GM03348 (cell line): ENCODE data around the gene PAGR1.
"Not testable (repeated sequence)": the region's sequence is repeated elsewhere in the genome, so short reads cannot be mapped to it uniquely, and the experiment has no call there.

Experiments
- DNase-seq: peaks from one replicate; pipeline ENCODE4 v3.0.0; 2012; ENCODE audit warnings: low spot score

Gene PAGR1

GRCh38 chr16:29864205-29864604 is 48.3 kb downstream of the PAGR1 start:
- DNase-seq, result no peak

GRCh38 chr16:29868396-29869009 is 52.6 kb downstream of the PAGR1 start:
- no peak for DNase-seq

- not testable (repeated sequence) for DNase-seq
These were observed 53.1 kb downstream of the PAGR1 start for GRCh38 chr16:29869067-29869466.
